ENCODE data around the gene BMAL1.
A peak's percentile ranks its signal among the peaks of the same experiment; 100 is the strongest.
"Not testable (repeated sequence)": the region's sequence is repeated elsewhere in the genome, so short reads cannot be mapped to it uniquely, and the experiment has no call there.

BMAL1 gene

GRCh38 chr11:13277768-13278608 lies at the start of gene BMAL1:
Gene BMAL1 (plus strand): TSS chr11:13277790. CDS start chr11:13354309, 76,519 bp downstream.
- no peak for DNase-seq

- DNase-seq: no peak
Measured at GRCh38 chr11:13228572-13228971, 49.0 kb upstream of the BMAL1 start.

GRCh38 chr11:13229136-13229535 lies 48.5 kb upstream of the BMAL1 start:
- no peak for DNase-seq

DNA sequence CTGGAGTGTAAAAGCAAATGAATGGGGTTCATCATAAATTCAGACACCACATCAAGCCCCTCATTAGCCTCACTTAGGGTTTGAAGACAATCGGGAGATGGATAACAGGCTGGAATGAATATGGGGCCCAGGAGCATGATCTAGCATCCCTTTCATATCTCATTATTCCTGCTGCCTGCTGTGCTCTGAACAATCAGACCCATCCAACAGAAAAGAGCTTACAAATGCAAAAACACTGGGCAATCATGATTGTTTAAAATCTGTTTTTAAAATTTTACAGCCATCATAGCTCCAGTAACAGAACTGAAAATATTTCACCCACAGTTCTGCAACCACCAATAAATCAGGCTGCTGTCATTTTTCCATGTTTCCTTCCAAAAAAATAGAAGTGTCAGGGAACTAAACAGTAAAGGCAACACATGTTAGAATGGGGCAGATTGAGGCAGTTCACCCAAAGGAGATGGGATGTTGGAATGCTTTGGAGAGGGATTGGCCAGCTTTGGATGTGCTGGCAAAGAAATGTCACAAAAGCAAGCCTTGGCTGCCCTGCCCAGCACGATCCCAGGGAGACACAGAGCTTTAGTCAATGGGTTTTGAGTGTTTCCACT lies 47.8 kb upstream of the BMAL1 start:
- DNase-seq: peak; percentile 27

DNA sequence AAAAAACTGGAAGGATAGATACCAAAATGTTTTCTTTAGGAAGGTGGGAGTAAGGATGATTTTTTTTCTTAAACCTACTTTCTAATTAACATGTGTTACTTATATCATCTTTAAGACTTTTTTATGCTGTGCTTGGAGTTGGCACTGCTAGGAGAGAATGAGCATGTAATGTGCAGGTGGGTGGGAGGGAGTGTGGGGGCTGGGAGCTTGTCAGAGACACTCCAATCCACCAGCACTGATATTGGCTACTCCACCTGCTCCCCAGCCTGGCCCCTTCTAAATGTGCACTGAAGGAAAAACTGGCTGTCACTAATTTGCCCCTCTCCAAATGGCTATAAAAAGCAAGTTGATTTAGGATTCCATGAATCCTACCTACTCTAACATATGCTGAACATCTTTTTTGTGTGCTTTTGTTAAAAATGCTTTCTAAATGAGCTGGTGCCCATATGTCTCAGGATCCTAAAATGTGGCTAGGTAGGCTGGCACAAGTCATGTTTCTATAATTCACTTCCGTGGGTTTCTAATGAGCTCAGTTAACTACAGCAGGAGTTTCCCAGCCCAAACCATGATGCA lies 44.3 kb upstream of the BMAL1 start:
- DNase-seq: no peak

GRCh38 chr11:13235895-13236294 lies 41.7 kb upstream of the BMAL1 start:
- no peak for DNase-seq

GRCh38 chr11:13236626-13237025 lies 41.0 kb upstream of the BMAL1 start:
- DNase-seq: no peak

GRCh38 chr11:13237761-13238160 lies 39.8 kb upstream of the BMAL1 start:
- DNase-seq: no peak

DNA sequence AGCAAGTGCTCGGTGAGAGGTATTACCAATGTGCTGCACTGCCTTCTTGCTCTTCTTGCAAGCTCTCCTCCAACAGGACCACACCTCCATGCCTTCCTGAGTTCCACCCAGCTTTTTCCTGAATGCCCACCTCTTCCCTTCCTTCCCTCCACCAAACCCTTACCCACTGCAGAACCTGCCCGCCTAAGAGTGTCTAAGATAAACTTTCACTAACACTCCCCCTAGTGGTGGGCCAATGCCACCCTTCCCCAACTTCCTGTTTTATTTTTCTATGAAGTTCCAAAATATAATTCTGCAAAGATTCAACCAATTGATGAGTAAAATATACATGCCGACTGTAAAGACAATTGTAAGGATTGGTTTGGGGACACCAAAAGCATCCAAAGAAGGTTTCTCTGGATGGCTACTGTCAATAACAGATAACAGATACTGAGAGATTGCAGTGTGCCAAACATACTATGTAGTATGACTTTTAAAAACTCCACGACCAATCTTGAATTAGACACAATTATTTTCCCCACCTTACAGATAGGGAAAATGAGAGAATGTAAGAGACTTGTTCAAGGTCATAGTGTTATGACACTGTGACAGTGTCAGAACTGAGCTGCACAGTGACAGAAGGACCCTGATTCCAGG lies 38.6 kb upstream of the BMAL1 start:
- DNase-seq: peak; percentile 9

DNA sequence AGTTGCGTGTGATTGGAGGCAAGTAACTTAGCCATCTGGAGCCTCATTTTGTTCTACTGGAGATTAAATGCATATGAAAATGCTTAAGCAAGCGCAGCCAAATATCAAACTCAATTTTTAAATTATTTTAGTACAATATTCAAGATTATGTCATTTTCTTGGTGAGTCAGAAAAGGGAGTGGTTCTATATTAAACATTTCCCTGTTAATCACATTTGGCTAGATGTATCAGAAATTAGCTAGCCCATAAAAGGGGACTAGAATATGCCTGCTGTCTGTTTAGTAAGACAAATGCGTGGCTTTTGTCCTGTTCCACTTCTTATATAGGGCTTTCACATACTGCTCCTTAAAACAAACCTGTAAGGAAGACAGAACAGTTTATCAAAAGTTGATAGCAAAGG lies 35.0 kb upstream of the BMAL1 start:
- DNase-seq: no peak

- DNase-seq: peak; percentile 41
Measured at GRCh38 chr11:13247606-13248296, 29.8 kb upstream of the BMAL1 start.

GRCh38 chr11:13249177-13249576 lies 28.4 kb upstream of the BMAL1 start:
- DNase-seq: no peak

GRCh38 chr11:13249992-13250391 lies 27.6 kb upstream of the BMAL1 start:
- DNase-seq: no peak

- no peak for DNase-seq
Measured at GRCh38 chr11:13251966-13252365, 25.6 kb upstream of the BMAL1 start.

DNA sequence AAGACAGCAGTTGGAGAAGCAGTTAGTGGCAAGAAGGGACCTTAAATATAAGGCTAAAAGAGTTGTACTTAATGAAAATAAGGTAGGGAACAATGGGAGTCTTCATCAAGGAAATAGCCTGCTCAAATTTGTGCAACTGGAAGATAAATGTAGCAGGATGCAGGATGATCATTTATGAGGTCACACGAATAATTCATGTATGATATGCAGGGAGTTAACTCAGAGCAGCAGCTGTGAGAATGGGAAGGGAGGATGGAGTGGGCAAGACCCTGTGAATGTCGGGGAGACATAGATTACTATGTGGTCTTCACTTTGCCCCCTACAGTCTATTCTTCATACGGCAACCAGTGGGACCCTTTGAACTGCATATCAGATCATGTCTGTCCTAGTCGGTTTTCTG lies 25.2 kb upstream of the BMAL1 start:
- DNase-seq: no peak

DNA sequence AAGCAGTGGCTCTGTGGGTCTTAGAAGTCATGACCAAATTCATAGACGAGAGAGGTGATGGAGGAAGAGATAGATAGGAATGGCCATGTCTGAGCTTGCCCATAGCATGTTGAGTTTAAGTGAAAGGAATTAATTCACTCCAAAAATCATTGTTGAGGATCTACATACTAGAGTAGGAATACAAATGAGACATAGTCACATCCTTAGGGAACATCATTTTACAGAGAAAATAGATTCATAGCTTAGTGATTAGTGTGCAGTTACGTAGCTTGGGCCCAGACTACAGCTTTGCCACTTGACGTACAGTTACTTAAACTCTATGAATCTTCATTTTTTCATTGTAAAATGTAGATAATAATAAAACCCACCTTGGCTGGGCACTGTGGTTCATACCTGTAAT lies 21.4 kb upstream of the BMAL1 start:
- DNase-seq: no peak

DNA sequence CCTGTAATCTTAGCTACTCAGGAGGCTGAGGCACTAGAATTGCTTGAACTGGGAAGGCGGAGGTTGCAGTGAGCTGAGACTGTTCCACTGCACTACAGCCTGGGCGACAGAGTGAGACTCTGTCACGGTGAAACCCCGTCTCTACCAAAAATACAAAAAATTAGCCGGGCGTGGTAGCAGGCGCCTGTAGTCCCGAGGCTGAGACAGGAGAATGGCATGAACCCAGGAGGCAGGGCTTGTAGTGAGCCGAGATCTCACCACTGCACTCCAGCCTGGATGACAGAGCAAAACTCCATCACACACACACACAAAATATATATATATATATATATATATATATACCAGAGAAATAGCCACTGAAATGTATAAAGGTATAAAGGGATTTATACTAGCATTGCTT lies 19.5 kb upstream of the BMAL1 start:
- DNase-seq: not testable (repeated sequence)

GRCh38 chr11:13258855-13259254 lies 18.7 kb upstream of the BMAL1 start:
- no peak for DNase-seq

DNA sequence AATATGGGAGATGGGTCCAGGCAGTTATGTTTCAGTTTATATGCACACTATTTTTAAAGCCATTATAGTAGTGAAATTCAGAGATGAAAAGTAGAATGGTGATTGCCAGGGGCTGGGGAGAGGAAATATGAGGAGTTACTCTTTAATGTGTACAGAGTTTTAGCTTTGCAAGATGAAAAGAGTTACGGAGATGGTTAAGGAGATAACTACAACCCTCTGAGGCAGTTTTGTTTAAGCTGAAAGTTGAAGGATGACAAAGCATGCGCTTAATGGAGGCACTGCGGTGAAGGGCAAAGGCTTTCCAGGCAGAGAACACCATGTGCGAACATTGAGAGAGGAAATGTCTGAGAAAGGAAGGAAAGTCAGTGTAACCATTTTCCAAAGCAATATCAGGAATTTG lies 18.2 kb upstream of the BMAL1 start:
- DNase-seq: no peak

- DNase-seq: no peak
Measured at GRCh38 chr11:13260201-13260962, 17.2 kb upstream of the BMAL1 start.

GRCh38 chr11:13260963-13261588 lies 16.5 kb upstream of the BMAL1 start:
- no peak for DNase-seq

DNA sequence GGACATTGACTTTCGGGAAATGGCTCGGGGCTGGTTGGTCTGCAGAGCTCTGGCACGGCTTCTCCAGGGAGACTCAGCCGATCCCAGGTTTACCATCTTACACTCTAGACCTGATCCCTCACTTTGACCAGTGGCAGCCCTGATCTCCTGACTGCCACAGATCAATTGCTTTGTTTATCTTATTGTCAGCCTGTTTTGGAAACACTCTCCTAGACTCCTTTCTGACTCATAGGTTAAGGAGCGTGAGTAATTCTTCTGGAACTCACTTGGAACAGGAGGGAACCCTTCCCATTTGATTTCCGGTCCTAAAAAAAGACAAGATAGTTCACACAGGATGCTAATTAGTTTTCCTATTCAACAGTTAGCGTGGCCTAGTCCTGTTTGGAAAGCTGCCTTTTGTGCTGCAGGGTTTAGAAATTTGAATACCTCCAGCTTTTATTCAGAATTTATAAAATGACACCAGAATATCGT lies 16.0 kb upstream of the BMAL1 start:
- no peak for DNase-seq

Data from NCI-H2227 treated with DMSO at 0.1 percent for 48 hours (cell line).